DND-41 (cell line): ENCODE data around the gene NISCH.

Experiments
- EZH2 ChIP-seq: IDR thresholded peaks from 3 replicates; pipeline ENCODE4 v1.6.1; 2012; ENCODE audit warnings: borderline replicate concordance, low read depth, mild to moderate bottlenecking, moderate library complexity, low read length, inconsistent platforms; ENCODE audit not compliant: severe bottlenecking
- TF ChIP-seq, protein P1 (sequence below): IDR thresholded peaks from 2 replicates; pipeline ENCODE4 v1.5.1; 2012; ENCODE audit warnings: borderline replicate concordance, low read length, moderate library complexity, mild to moderate bottlenecking; ENCODE audit not compliant: poor library complexity, severe bottlenecking; ENCODE audit errors: extremely low read depth

DNA sequence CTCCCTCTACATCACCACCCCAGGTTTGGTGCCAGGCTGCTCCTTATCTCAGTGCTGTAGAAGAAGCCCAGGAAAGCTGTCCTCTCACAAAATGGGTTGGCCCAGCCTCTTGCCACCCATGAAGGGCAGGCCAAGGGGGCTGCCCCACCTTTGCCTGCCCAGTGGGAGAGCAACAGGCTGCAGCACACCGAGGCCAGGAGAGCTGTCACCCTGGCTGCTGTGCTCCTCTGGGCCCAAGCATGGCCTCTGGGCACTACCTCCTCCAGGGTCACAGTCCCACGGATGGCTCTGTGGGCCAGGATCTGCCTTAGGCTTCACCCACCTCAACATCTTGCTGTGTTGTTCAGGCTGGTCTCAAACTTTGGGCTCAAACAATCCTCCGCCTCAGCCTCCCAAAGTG lies 33.3 kb downstream of the NISCH start:
- TF ChIP-seq, protein P1, sequence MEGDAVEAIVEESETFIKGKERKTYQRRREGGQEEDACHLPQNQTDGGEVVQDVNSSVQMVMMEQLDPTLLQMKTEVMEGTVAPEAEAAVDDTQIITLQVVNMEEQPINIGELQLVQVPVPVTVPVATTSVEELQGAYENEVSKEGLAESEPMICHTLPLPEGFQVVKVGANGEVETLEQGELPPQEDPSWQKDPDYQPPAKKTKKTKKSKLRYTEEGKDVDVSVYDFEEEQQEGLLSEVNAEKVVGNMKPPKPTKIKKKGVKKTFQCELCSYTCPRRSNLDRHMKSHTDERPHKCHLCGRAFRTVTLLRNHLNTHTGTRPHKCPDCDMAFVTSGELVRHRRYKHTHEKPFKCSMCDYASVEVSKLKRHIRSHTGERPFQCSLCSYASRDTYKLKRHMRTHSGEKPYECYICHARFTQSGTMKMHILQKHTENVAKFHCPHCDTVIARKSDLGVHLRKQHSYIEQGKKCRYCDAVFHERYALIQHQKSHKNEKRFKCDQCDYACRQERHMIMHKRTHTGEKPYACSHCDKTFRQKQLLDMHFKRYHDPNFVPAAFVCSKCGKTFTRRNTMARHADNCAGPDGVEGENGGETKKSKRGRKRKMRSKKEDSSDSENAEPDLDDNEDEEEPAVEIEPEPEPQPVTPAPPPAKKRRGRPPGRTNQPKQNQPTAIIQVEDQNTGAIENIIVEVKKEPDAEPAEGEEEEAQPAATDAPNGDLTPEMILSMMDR, result no peak
- TF ChIP-seq EZH2, result no peak
